ENCODE measurements around the gene CAMTA1.

The CAMTA1 gene

GRCh38 chr1:7558921-7559869, 773.9 kb downstream of the CAMTA1 start:
- no peak for DNase-seq

- DNase-seq: no peak
Measured at GRCh38 chr1:7560128-7560527, 774.9 kb downstream of the CAMTA1 start.

- no peak for DNase-seq
Measured at GRCh38 chr1:7560601-7561181, 775.4 kb downstream of the CAMTA1 start.

GRCh38 chr1:7561331-7561921, 776.2 kb downstream of the CAMTA1 start:
- DNase-seq: no peak

GRCh38 chr1:7561936-7562728, 776.9 kb downstream of the CAMTA1 start:
- no peak for DNase-seq

- no peak for DNase-seq
Measured at GRCh38 chr1:7562729-7563605, 777.7 kb downstream of the CAMTA1 start.

- DNase-seq: no peak
Measured at GRCh38 chr1:7564137-7564536, 778.9 kb downstream of the CAMTA1 start.

GRCh38 chr1:7565099-7565750, 780.0 kb downstream of the CAMTA1 start:
- DNase-seq: no peak

DNA sequence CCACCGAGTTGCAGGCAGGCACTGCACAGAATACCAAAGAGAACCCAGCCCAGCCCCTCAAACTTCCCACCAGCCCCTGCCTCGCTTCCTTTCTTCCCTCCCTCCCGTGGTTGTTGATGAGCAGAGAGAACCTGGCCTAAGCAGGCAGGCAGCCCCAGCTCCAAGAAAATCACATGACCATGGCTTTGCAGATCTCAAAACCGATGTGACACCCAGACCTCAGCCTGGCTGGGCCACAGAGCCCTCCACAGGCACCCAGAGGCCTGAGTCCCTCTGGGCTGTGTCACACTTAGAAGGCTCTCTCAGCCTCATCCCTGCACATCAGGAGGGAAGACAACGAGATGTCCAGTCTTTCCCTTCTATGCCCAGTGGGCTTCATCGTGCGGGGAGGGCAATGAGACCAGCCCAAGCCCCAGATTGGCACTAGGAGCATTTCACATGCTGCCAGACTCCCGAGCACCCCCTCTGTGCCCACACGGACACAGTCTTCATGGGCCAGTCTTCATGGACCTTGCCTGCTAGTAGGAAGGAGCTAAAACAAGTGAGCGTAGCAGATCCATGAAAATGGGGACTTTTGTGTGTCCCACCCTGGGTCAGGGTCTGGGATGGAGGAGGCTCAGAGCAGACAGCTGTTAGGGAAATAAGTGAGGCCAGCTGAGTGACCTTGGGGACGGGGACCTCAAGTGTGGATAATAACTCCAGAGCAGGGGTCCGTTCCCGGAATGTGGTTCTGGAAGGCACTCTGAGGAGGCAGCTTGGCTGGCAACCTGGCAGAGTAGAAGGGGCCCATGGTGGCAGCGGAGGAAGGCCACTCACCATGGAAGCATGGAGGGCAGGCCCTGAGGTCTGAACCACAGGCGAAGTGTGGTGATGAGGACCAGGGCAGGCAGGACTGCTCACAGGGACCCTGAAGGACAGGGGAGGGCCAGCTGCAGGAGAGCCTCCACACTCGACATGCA, 781.4 kb downstream of the CAMTA1 start:
- DNase-seq: no peak

DNA sequence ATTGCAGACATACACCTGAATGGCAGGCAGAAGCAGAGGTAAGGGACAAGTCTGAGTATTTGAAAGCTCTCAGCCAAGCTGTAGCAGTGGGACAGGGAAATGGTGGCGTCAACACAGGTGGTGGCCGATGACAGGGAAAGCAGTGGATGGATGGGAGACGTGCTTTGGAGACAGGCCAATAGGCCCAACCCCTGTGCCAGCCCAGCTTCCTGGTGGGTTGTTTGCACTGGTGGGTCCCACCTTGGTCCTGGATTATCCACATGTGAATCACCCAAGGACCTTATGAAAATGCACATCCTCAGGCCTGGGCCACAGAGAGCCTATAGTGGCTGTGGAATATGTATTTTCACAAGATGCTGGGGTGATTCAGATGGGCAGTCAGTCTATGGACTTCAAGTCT, 782.1 kb downstream of the CAMTA1 start:
- no peak for DNase-seq

DNA sequence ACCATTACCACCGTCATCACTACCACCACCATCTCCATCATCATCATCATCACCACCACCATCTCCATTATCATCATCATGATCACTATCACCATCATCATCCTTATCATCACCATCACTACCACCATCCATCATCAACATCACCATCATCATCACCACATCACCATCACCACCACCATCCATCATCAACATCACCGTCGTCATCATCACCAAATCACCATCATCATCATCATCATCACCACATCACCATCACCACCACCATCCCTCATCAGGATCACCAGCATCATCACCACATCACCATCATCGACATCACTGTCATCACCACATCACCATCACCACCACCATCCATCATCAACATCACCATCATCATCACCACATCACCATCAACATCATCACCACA, 782.8 kb downstream of the CAMTA1 start:
- no peak for DNase-seq

GRCh38 chr1:7568901-7569524, 783.8 kb downstream of the CAMTA1 start:
- DNase-seq: no peak

GRCh38 chr1:7570311-7570710, 785.1 kb downstream of the CAMTA1 start:
- no peak for DNase-seq

DNA sequence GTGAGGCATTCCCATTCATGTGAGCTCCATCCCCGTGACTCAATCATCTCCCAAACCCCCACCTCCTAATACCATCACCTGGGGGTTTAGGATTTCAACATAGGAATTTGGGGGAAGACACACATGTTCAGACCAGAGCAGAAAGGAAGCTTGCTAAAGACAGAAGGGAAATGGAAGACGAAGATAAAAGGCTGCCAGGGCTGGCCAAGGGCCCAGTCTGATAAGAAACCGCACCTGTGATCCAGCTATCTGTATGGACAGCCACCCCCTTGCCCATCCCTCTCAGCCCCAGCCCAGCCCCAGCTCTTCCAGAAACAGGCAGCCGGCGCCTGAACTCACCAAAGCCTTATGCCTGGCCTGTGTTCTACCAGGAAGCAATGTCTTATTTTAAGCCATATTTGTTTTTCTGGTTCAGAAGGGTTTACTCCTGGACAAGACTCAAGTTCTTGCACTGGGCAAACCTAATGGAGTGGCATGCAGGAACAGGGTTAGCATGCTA, 787.4 kb downstream of the CAMTA1 start:
- no peak for DNase-seq

DNA sequence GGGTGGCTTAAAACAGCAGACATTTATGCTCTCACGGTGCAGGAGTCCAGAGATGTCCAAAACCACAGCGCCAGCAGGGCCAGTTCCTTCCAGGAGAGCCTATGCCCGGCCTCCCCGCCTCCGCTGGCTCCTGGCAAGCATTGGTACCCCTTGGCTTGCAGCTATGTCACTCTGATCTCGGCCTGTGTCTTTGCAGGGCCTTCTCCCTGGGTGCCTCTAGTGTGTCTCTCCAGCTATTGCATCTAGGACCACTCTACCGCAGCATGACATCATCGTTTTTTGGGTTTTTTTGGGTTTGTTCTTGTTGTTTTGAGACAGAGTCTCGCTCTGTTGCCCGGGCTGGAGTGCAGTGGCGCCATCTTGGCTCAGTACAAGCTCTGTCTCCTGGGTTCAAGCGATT, 788.2 kb downstream of the CAMTA1 start:
- DNase-seq: no peak

DNA sequence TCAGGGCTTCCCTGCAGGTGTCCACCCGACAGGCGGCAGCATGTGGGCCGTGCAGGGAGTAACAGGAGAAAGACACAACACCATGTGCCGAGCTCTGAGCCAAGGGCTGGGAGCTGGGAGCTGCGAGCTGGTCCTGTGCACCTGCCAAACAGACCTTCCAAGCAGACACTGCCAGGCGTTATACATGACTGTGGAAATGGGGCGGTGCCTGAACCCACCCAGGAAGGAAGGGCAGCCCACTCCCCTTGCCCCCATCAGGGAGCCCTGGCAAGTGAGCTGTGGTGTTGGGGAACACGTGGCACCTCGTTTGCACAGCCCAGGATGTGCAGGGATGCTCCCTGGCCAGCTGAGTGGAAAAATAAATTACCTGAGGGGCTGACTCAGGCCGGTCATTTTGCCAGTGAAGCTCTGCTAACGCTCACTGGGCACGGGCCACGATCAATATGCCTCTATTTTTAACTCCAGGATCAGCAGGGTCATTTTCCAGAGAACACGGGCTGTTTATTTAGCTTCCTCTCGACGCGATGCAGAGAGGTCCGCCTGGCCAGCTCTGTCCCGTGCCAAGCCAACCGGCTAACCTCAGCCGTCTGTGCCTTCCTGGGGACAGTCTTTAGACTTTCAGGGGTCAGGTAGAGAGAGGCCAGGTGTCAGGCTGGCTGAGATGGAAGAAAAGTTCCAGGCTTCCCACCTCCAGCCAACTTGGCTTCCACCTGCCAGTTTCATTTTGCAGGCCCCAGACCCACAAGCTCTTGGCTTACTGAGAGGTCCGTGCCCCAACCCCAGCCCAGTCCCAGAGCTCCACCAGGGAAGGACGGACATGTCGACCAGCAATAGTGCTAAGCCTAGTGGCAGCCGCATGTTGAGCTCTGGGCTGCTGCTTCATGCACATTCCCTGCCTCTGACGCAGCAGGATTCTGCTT, 789.1 kb downstream of the CAMTA1 start:
- DNase-seq: peak; percentile 74

GRCh38 chr1:7575041-7575400, 789.8 kb downstream of the CAMTA1 start:
- no peak for DNase-seq

GRCh38 chr1:7576946-7577657, 791.8 kb downstream of the CAMTA1 start:
- no peak for DNase-seq

Data from NCI-H2227 treated with DMSO at 0.1 percent for 48 hours (cell line).